ENCODE measurements around the gene CNGA3. TPM values are rescaled to one million over a fixed set of nuclear protein-coding genes. Genes with fewer than 3 reads are reported as not detected.

Gene CNGA3
- total RNA-seq, 1 experiment from 2014 or later, result 0.10 TPM

- Histone ChIP-seq H3K27me3 (ENCODE audit: control insufficient read depth, insufficient read depth, low read length) (peaks cover 61% of the 10 kb centered on the region), H3K4me3 (ENCODE audit: insufficient read depth, low read depth, low read length) (no peak overlapping the region), H3K36me3 (replicated peaks; ENCODE audit: control insufficient read depth, insufficient read depth, low read length) (no peaks in the 10 kb centered on the region)
- peak; percentile 76 for DNase-seq
Observed at GRCh38 chr2:98348066-98348561, 1.9 kb downstream of the CNGA3 start.

GRCh38 chr2:98350411-98350810, 4.2 kb downstream of the CNGA3 start:
- DNase-seq, result no peak
- H3K4me3 ChIP-seq (ENCODE audit: insufficient read depth, low read depth, low read length), result no peak overlapping the region
- no peaks in the 10 kb centered on the region for H3K36me3 ChIP-seq (replicated peaks; ENCODE audit: control insufficient read depth, insufficient read depth, low read length)
- H3K27me3 ChIP-seq (ENCODE audit: control insufficient read depth, insufficient read depth, low read length), result peaks cover 43% of the 10 kb centered on the region

GRCh38 chr2:98355881-98356280, 9.6 kb downstream of the CNGA3 start:
- DNase-seq, result no peak
- Histone ChIP-seq H3K36me3 (replicated peaks; ENCODE audit: control insufficient read depth, insufficient read depth, low read length) (no peaks in the 10 kb centered on the region), H3K27me3 (ENCODE audit: control insufficient read depth, insufficient read depth, low read length) (no peaks in the 10 kb centered on the region), H3K4me3 (ENCODE audit: insufficient read depth, low read depth, low read length) (no peak overlapping the region)

GRCh38 chr2:98356729-98357128, 10.5 kb downstream of the CNGA3 start:
- no peak for DNase-seq
- no peaks in the 10 kb centered on the region for H3K36me3 ChIP-seq (replicated peaks; ENCODE audit: control insufficient read depth, insufficient read depth, low read length)
- no peak overlapping the region for H3K4me3 ChIP-seq (ENCODE audit: insufficient read depth, low read depth, low read length)
- no peaks in the 10 kb centered on the region for H3K27me3 ChIP-seq (ENCODE audit: control insufficient read depth, insufficient read depth, low read length)

- Histone ChIP-seq H3K4me3 (ENCODE audit: insufficient read depth, low read depth, low read length) (no peak overlapping the region), H3K27me3 (ENCODE audit: control insufficient read depth, insufficient read depth, low read length) (no peaks in the 10 kb centered on the region), H3K36me3 (replicated peaks; ENCODE audit: control insufficient read depth, insufficient read depth, low read length) (no peaks in the 10 kb centered on the region)
- no peak for DNase-seq
Observed at GRCh38 chr2:98357849-98358248, 11.6 kb downstream of the CNGA3 start.

GRCh38 chr2:98359986-98360385, 13.7 kb downstream of the CNGA3 start:
- H3K27me3 ChIP-seq (ENCODE audit: control insufficient read depth, insufficient read depth, low read length), result no peaks in the 10 kb centered on the region
- H3K36me3 ChIP-seq (replicated peaks; ENCODE audit: control insufficient read depth, insufficient read depth, low read length), result no peaks in the 10 kb centered on the region

GRCh38 chr2:98367721-98368120, 21.5 kb downstream of the CNGA3 start:
- Histone ChIP-seq H3K36me3 (replicated peaks; ENCODE audit: control insufficient read depth, insufficient read depth, low read length) (no peaks in the 10 kb centered on the region), H3K4me3 (ENCODE audit: insufficient read depth, low read depth, low read length) (no peak overlapping the region), H3K27me3 (ENCODE audit: control insufficient read depth, insufficient read depth, low read length) (no peaks in the 10 kb centered on the region)
- DNase-seq, result no peak

More at GRCh38 chr2:98359986-98360385, 13.7 kb downstream of the CNGA3 start:
- H3K4me3 ChIP-seq (ENCODE audit: insufficient read depth, low read depth, low read length), result no peak overlapping the region
- no peak for DNase-seq

GRCh38 chr2:98369710-98370239, 23.5 kb downstream of the CNGA3 start:
- Histone ChIP-seq H3K4me3 (ENCODE audit: insufficient read depth, low read depth, low read length) (no peak overlapping the region), H3K27me3 (ENCODE audit: control insufficient read depth, insufficient read depth, low read length) (no peaks in the 10 kb centered on the region), H3K36me3 (replicated peaks; ENCODE audit: control insufficient read depth, insufficient read depth, low read length) (no peaks in the 10 kb centered on the region)
- DNase-seq, result no peak

- no peak for DNase-seq
- Histone ChIP-seq H3K27me3 (ENCODE audit: control insufficient read depth, insufficient read depth, low read length) (no peaks in the 10 kb centered on the region), H3K36me3 (replicated peaks; ENCODE audit: control insufficient read depth, insufficient read depth, low read length) (no peaks in the 10 kb centered on the region), H3K4me3 (ENCODE audit: insufficient read depth, low read depth, low read length) (no peak overlapping the region)
Observed at GRCh38 chr2:98372121-98372520, 25.9 kb downstream of the CNGA3 start.

GRCh38 chr2:98372579-98372978, 26.3 kb downstream of the CNGA3 start:
- no peak for DNase-seq
- Histone ChIP-seq H3K36me3 (replicated peaks; ENCODE audit: control insufficient read depth, insufficient read depth, low read length) (no peaks in the 10 kb centered on the region), H3K27me3 (ENCODE audit: control insufficient read depth, insufficient read depth, low read length) (no peaks in the 10 kb centered on the region), H3K4me3 (ENCODE audit: insufficient read depth, low read depth, low read length) (no peak overlapping the region)

- no peak for DNase-seq
- no peaks in the 10 kb centered on the region for H3K36me3 ChIP-seq (replicated peaks; ENCODE audit: control insufficient read depth, insufficient read depth, low read length)
- H3K4me3 ChIP-seq (ENCODE audit: insufficient read depth, low read depth, low read length), result no peak overlapping the region
- H3K27me3 ChIP-seq (ENCODE audit: control insufficient read depth, insufficient read depth, low read length), result peaks cover 2% of the 10 kb centered on the region
Observed at GRCh38 chr2:98374286-98374685, 28.0 kb downstream of the CNGA3 start.

- no peak overlapping the region for H3K4me3 ChIP-seq (ENCODE audit: insufficient read depth, low read depth, low read length)
- peaks cover 2% of the 10 kb centered on the region for H3K27me3 ChIP-seq (ENCODE audit: control insufficient read depth, insufficient read depth, low read length)
- peak; percentile 9 for DNase-seq
- no peaks in the 10 kb centered on the region for H3K36me3 ChIP-seq (replicated peaks; ENCODE audit: control insufficient read depth, insufficient read depth, low read length)
Observed at GRCh38 chr2:98374958-98375570, 28.8 kb downstream of the CNGA3 start.

- peaks cover 7% of the 10 kb centered on the region for H3K27me3 ChIP-seq (ENCODE audit: control insufficient read depth, insufficient read depth, low read length)
- no peak for DNase-seq
- H3K4me3 ChIP-seq (ENCODE audit: insufficient read depth, low read depth, low read length), result no peak overlapping the region
- H3K36me3 ChIP-seq (replicated peaks; ENCODE audit: control insufficient read depth, insufficient read depth, low read length), result no peaks in the 10 kb centered on the region
Observed at GRCh38 chr2:98376301-98376910, 30.1 kb downstream of the CNGA3 start.

GRCh38 chr2:98376996-98377395, 30.7 kb downstream of the CNGA3 start:
- Histone ChIP-seq H3K36me3 (replicated peaks; ENCODE audit: control insufficient read depth, insufficient read depth, low read length) (no peaks in the 10 kb centered on the region), H3K4me3 (ENCODE audit: insufficient read depth, low read depth, low read length) (no peak overlapping the region), H3K27me3 (ENCODE audit: control insufficient read depth, insufficient read depth, low read length) (peaks cover 11% of the 10 kb centered on the region)
- no peak for DNase-seq

GRCh38 chr2:98377544-98377943, 31.3 kb downstream of the CNGA3 start:
- DNase-seq, result no peak
- H3K36me3 ChIP-seq (replicated peaks; ENCODE audit: control insufficient read depth, insufficient read depth, low read length), result no peaks in the 10 kb centered on the region
- no peak overlapping the region for H3K4me3 ChIP-seq (ENCODE audit: insufficient read depth, low read depth, low read length)
- H3K27me3 ChIP-seq (ENCODE audit: control insufficient read depth, insufficient read depth, low read length), result peaks cover 11% of the 10 kb centered on the region
